GM12892 (cell line): Measurements from ENCODE around the gene PIGW.

Experiments used
- POLR2A ChIP-seq: IDR thresholded peaks from 2 replicates; pipeline ENCODE4 v1.6.1; 2011; ENCODE audit warnings: low read depth, low read length, control low read depth
- POLR2AphosphoS5 ChIP-seq: IDR thresholded peaks from 2 replicates; pipeline ENCODE4 v1.6.1; 2011; ENCODE audit warnings: low read depth, low read length, control low read depth
- TAF1 ChIP-seq: IDR thresholded peaks from 2 replicates; pipeline ENCODE4 v1.6.1; 2011; ENCODE audit warnings: low read depth, mild to moderate bottlenecking, control low read depth, low read length, borderline replicate concordance

GRCh38 chr17:36576793-36577192 is 42.0 kb downstream of the PIGW start:
- TF ChIP-seq POLR2A (no peak), POLR2AphosphoS5 (no peak), TAF1 (no peak)
